GM12875 (cell line): ENCODE data around the gene TRIO.

Experiments
- H3K4me3 ChIP-seq: one replicate; pipeline ENCODE4 v1.5.1; 2011; ENCODE audit warnings: low read depth, low read length, control low read depth
- TF ChIP-seq, protein P1 (sequence below): IDR thresholded peaks from 2 replicates; pipeline ENCODE4 v1.5.1; 2011; ENCODE audit warnings: low read depth, mild to moderate bottlenecking, control low read depth, inconsistent platforms, low read length, moderate library complexity, borderline replicate concordance; ENCODE audit not compliant: insufficient read depth

TRIO gene

DNA sequence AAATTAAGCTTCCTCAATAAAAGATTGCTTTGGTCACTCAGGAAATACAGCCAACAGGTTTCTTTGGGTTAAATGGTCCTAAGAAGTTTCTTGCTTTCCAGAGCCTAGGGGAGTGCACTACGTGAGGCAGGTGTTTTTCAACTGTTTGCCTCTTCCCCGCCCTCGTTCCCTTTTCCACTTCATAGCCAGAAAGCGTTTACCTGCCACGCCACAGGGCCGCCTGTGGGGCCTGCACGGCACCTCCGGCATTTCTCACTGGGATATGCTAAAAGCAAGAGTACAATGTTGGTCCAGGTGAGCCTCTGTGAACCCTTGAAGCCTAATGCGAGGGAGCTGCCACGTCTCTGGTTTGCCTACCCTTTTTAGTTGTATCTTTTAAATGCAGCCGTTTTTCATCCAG is 270.9 kb downstream of the TRIO start:
- TF ChIP-seq, protein P1, sequence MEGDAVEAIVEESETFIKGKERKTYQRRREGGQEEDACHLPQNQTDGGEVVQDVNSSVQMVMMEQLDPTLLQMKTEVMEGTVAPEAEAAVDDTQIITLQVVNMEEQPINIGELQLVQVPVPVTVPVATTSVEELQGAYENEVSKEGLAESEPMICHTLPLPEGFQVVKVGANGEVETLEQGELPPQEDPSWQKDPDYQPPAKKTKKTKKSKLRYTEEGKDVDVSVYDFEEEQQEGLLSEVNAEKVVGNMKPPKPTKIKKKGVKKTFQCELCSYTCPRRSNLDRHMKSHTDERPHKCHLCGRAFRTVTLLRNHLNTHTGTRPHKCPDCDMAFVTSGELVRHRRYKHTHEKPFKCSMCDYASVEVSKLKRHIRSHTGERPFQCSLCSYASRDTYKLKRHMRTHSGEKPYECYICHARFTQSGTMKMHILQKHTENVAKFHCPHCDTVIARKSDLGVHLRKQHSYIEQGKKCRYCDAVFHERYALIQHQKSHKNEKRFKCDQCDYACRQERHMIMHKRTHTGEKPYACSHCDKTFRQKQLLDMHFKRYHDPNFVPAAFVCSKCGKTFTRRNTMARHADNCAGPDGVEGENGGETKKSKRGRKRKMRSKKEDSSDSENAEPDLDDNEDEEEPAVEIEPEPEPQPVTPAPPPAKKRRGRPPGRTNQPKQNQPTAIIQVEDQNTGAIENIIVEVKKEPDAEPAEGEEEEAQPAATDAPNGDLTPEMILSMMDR, result no peak
- H3K4me3 ChIP-seq, result no peak overlapping the region

DNA sequence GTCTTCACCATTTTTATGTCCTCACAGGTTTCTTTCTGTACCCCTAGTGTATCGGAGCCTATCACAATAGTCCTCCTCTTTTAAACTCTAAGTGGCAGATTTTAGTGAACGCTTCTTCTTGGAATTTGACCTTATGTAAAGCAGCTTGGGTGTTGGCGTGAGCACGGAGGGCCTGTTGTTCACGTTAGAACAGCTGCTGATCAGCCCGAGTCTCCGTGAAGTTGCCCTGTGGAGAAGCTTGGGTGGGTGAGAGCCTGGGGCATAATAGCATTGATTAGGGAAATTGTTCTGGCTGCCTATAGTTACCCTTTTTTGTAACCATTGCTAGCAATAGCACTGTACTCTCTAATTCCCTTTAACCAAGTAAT is 271.5 kb downstream of the TRIO start:
- no peak overlapping the region for H3K4me3 ChIP-seq
- TF ChIP-seq, protein P1, result no peak

DNA sequence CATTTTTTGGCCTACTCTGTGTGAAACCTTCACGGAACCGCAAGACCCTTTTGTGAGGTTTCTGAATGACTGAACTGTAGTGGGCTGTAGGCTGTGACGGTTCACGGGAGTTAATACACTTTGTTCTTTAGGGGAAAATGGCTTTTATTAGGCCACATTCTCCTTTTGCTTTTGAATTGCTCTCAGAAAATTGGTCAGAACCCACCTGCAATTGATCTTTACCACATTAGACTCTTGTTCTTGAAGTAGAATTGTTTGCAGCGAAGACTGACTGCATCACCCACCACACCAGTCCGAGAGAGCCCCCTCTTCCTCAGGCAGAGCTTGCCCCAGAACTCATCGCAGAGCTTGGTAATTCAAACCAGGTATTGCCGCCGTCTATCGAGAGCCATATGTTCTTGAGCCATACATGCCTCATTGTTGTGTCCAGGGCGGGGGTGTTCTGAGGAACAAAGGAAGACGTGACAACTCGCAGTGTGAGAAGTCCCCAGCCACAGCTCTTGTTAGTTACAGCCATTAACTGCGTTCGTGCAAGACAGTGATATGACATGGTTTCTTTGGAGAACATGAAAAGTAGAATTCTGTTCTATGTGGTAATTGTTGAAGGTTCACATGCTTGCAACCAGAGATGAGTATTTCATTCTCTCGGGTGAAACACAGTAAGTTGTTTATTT is 272.0 kb downstream of the TRIO start:
- TF ChIP-seq, protein P1, result no peak
- H3K4me3 ChIP-seq, result no peak overlapping the region

DNA sequence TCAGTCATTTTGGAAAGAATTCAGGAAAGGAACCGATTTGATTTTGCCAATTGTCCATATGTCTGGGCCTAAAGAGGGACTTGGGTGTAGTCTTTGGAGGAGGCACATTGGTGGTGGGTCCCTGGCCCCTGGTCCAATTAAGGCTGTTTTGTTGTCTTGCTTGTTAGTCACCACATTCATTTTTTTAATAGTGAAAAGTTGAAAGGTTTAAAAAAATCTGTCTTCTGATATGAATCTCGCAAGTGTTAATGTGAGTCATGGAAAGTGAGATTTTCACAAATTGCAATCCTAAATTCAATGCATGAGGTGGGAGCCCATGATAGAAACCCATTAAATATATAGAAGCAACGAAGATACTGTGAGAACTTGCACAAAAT is 272.5 kb downstream of the TRIO start:
- TF ChIP-seq, protein P1, result no peak

DNA sequence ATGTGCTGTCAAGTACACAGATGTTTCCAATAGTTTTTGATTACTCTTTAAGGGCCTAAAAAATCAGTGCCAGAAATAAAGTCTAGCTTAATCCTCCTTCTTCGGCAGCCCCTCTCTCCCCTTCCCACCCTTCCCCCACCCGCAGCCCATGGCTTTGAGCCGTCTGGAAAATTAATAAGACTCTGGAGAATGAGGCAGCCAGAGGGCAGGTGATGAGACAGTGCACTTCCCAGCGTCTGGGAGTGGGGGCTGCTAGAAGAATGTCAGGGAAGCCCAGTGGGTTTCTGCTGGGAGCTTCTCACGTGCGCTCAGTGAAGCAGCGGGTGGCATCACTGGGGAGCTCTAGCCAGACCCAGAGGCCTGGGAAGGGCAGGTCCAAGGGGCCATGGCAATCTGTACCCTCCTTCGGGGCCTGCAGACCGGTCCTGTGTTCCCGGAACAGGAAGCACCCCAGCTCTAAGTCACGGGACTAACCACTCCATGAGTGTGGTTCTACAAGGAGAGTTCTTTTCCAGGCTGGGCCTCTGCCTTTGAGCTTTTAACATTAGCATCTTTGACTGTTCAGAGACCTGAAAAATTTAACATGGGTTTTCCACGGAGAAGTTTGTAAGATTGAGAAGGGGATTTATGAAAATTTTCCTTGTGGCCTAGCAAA is 273.6 kb downstream of the TRIO start:
- TF ChIP-seq, protein P1, result no peak
- H3K4me3 ChIP-seq, result no peak overlapping the region

More for the DNA sequence above, 272.5 kb downstream of the TRIO start:
- H3K4me3 ChIP-seq, result no peak overlapping the region

DNA sequence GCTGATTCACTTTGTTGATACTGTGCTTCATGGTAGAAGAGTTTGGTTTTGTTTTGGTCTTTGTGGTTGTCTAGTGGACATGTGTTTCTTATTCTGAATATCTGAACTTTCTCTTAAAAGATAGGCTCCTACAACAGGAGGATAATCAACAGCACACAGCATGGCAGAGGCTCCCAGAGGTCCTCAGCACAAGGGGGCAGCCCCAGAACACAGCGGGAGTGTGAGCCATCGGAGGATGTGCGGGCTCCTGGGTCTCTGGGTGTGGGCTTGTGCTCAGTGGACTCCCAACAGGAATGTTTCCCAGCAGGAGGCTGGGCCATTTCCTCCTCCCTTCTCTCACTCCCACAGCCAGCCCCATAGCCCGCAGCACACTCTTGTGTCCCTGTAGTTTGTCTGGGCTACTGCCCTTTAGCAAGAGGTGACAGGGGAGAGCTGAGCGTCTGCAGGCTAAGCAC is 274.2 kb downstream of the TRIO start:
- TF ChIP-seq, protein P1, result no peak
- H3K4me3 ChIP-seq, result no peak overlapping the region
